RPMI8226 (cell line): Measurements from ENCODE around the gene STPG3.

Experiments
- DNase-seq: peaks from one replicate; pipeline ENCODE4 v3.0.0-alpha.2; 2015

Gene STPG3

GRCh38 chr9:137251194-137251461, at the start of gene STPG3:
Gene STPG3 (plus strand): TSS chr9:137251286. CDS start chr9:137251287, 1 bp downstream.
- DNase-seq = no peak

GRCh38 chr9:137202966-137203365, 48.1 kb upstream of the STPG3 start:
- DNase-seq = no peak

- no peak for DNase-seq
Measured at GRCh38 chr9:137204731-137205125, 46.4 kb upstream of the STPG3 start.

GRCh38 chr9:137205126-137206069, 45.7 kb upstream of the STPG3 start, which contains the start of the genes NDOR1 and TMEM203:
Gene NDOR1 (plus strand): TSS chr9:137205700. CDS start chr9:137205778, 78 bp downstream.
Gene TMEM203 (minus strand): TSS chr9:137205648. CDS start chr9:137205414, 234 bp downstream.
- peak; percentile 96 for DNase-seq

- DNase-seq = no peak
Measured at GRCh38 chr9:137206602-137207001, 44.5 kb upstream of the STPG3 start.

GRCh38 chr9:137211532-137211931, 39.6 kb upstream of the STPG3 start:
- DNase-seq = no peak

- DNase-seq = no peak
Measured at GRCh38 chr9:137212520-137212919, 38.6 kb upstream of the STPG3 start.

- DNase-seq = no peak
Measured at GRCh38 chr9:137213160-137214060, 37.7 kb upstream of the STPG3 start.

- no peak for DNase-seq
Measured at GRCh38 chr9:137214620-137215019, 36.5 kb upstream of the STPG3 start.

GRCh38 chr9:137215196-137215986, 35.7 kb upstream of the STPG3 start:
- no peak for DNase-seq

- DNase-seq = no peak
Measured at GRCh38 chr9:137216188-137216965, 34.7 kb upstream of the STPG3 start.

- no peak for DNase-seq
Measured at GRCh38 chr9:137217276-137218211, 33.5 kb upstream of the STPG3 start.

- DNase-seq = no peak
Measured at GRCh38 chr9:137218212-137218753, 32.8 kb upstream of the STPG3 start.

- DNase-seq = no peak
Measured at GRCh38 chr9:137218754-137219271, 32.3 kb upstream of the STPG3 start.

GRCh38 chr9:137219757-137220316, 31.2 kb upstream of the STPG3 start:
- no peak for DNase-seq

- DNase-seq = no peak
Measured at GRCh38 chr9:137220317-137221094, 30.6 kb upstream of the STPG3 start.

GRCh38 chr9:137221095-137221505, 30.0 kb upstream of the STPG3 start:
- no peak for DNase-seq

GRCh38 chr9:137221506-137222111, 29.5 kb upstream of the STPG3 start:
- peak; percentile 70 for DNase-seq
